CD14-positive monocyte (primary cell): ENCODE data around the gene KNDC1. TPM values are rescaled to one million over a fixed set of nuclear protein-coding genes. Genes with fewer than 3 reads are reported as not detected.

Experiments
- DNase-seq, 3 donors: peaks; one replicate each; pipeline ENCODE4 v3.0.0-alpha.2; 2011 to 2022
- H2AFZ ChIP-seq: 2 replicates; pipeline ENCODE4 v1.6.0; 2012; ENCODE audit warnings: mild to moderate bottlenecking, low read depth, low read length, inconsistent platforms; ENCODE audit not compliant: insufficient read depth, poor library complexity, severe bottlenecking
- H3K27ac ChIP-seq, 2 donors: 1 replicate in 1 of 2; 2 replicates in 1 of 2; pipeline ENCODE4 v1.5.1; 2012 to 2013; ENCODE audit warnings: low read length in 2 of 2, control low read depth in 1 of 2, inconsistent platforms in 1 of 2, low read depth in 1 of 2, mild to moderate bottlenecking in 1 of 2
- H3K27me3 ChIP-seq, 2 donors: one replicate each; pipeline versions ENCODE4 v1.6.0 to v1.6.1; 2011 to 2013; ENCODE audit warnings: low read length in 2 of 2; ENCODE audit not compliant: control insufficient read depth in 2 of 2, insufficient read depth in 2 of 2
- H3K36me3 ChIP-seq, 2 donors: replicated peaks in 1 of 2; 1 replicate in 1 of 2; 2 replicates in 1 of 2; pipeline versions ENCODE4 v1.5.1 to v1.6.1; 2012 to 2013; ENCODE audit warnings: low read length in 2 of 2, control low read depth in 1 of 2, inconsistent platforms in 1 of 2, mild to moderate bottlenecking in 1 of 2; ENCODE audit not compliant: insufficient read depth in 2 of 2, control insufficient read depth in 1 of 2
- H3K4me1 ChIP-seq, 2 donors: 1 replicate in 1 of 2; 2 replicates in 1 of 2; pipeline versions ENCODE4 v1.5.1 to v1.6.1; 2012 to 2013; ENCODE audit warnings: low read length in 2 of 2, control low read depth in 1 of 2, inconsistent platforms in 1 of 2, mild to moderate bottlenecking in 1 of 2, moderate library complexity in 1 of 2; ENCODE audit not compliant: insufficient read depth in 2 of 2, control insufficient read depth in 1 of 2
- H3K4me2 ChIP-seq: replicated peaks from 2 replicates; pipeline ENCODE3; 2012; ENCODE audit warnings: low read length, moderate library complexity, mild to moderate bottlenecking; ENCODE audit not compliant: poor library complexity, severe bottlenecking; ENCODE audit errors: extremely low read depth
- H3K4me3 ChIP-seq, 3 experiments: fragments of 200-600 bp in 1 of 3; sonication (generic) in 1 of 3; replicated peaks in 1 of 3; 1 replicate in 2 of 3; 2 replicates in 1 of 3; pipeline ENCODE4 v1.5.1; 2011 to 2013; ENCODE audit warnings: low read length in 3 of 3, mild to moderate bottlenecking in 3 of 3, control low read depth in 2 of 3, low read depth in 2 of 3, inconsistent platforms in 1 of 3, moderate library complexity in 1 of 3
- H3K79me2 ChIP-seq: 2 replicates; pipeline ENCODE4 v1.6.0; 2012; ENCODE audit warnings: mild to moderate bottlenecking, control low read depth, inconsistent platforms, low read length, moderate library complexity; ENCODE audit not compliant: insufficient read depth
- H3K9ac ChIP-seq: 2 replicates; pipeline ENCODE4 v1.6.0; 2017; ENCODE audit warnings: low read length, mild to moderate bottlenecking; ENCODE audit not compliant: insufficient read depth, poor library complexity, severe bottlenecking
- H3K9me3 ChIP-seq, 2 donors: replicated peaks in 1 of 2; 1 replicate in 1 of 2; 2 replicates in 1 of 2; pipeline versions ENCODE4 v1.5.1 to v1.6.1; 2012 to 2013; ENCODE audit warnings: low read length in 2 of 2, control low read depth in 1 of 2; ENCODE audit not compliant: control insufficient read depth in 1 of 2, insufficient read depth in 1 of 2
- H4K20me1 ChIP-seq: 2 replicates; pipeline ENCODE4 v1.6.0; 2012; ENCODE audit warnings: mild to moderate bottlenecking, low read length, control low read depth, moderate library complexity; ENCODE audit not compliant: insufficient read depth
- H3K27ac Mint-ChIP-seq, 7 donors: one replicate each; pipeline ENCODE4 v1.8.0; 2020; ENCODE audit warnings: mild to moderate bottlenecking in 7 of 7, mixed read lengths in 7 of 7, moderate library complexity in 6 of 7, inconsistent platforms in 2 of 7
- H3K27me3 Mint-ChIP-seq, 3 donors: one replicate each; pipeline ENCODE4 v1.8.0; 2021 to 2022; ENCODE audit warnings: low read depth in 3 of 3, mild to moderate bottlenecking in 3 of 3, mixed read lengths in 3 of 3, moderate library complexity in 3 of 3, inconsistent platforms in 1 of 3
- H3K36me3 Mint-ChIP-seq, 2 donors: one replicate each; pipeline ENCODE4 v1.8.0; 2020; ENCODE audit warnings: mixed read lengths in 2 of 2, inconsistent platforms in 1 of 2, mild to moderate bottlenecking in 1 of 2
- H3K4me1 Mint-ChIP-seq: one replicate; pipeline ENCODE4 v1.8.0; 2020; ENCODE audit warnings: mild to moderate bottlenecking, mixed read lengths
- H3K4me3 Mint-ChIP-seq, 2 donors: one replicate each; pipeline ENCODE4 v1.8.0; 2020; ENCODE audit warnings: mild to moderate bottlenecking in 2 of 2, mixed read lengths in 2 of 2, moderate library complexity in 1 of 2
- H3K9me3 Mint-ChIP-seq, 7 donors: one replicate each; pipeline ENCODE4 v1.8.0; 2020 to 2022; ENCODE audit warnings: mixed read lengths in 7 of 7, mild to moderate bottlenecking in 6 of 7, moderate library complexity in 6 of 7, inconsistent platforms in 2 of 7
- whole genome bisulfite sequencing: methylation state at CpG from one replicate; pipeline ENCODE4 v1.1.5; 2013; ENCODE audit warnings: missing lambda C conversion rate; ENCODE audit not compliant: insufficient coverage; 5-methylcytosine and 5-hydroxymethylcytosine counted together
- intact Hi-C, 2 donors: fragments of 100-400 bp; cut with micrococcal nuclease; formaldehyde crosslinking; loops; one replicate each; pipeline versions ENCODE4 v1.15.0 to v1.15.1; 2023
- polyA plus RNA-seq, 3 donors: library from polyadenylated mRNA; depleted of rRNA in 1 of 3; unstranded in 2 of 3; stranded (reverse) in 1 of 3; fragments of 300-500 nt in 2 of 3; fragments of >200 nt in 1 of 3; fragmentation: Illumina TruSeq in 2 of 3; gene quantifications; 1 replicate in 2 of 3; 2 replicates in 1 of 3; pipeline ENCODE4 v1.2.3, GENCODE V29; 2012 to 2021
- TF ChIP-seq, protein P1 (sequence below): fragments of 200-600 bp; IDR thresholded peaks from one replicate; pipeline ENCODE4 v1.8.0; 2022; ENCODE audit warnings: antibody characterized with exemption, mild to moderate bottlenecking

The KNDC1 gene
- polyA plus RNA-seq, 3 donors: 0.22 to 0.80 TPM; not detected in 1

GRCh38 chr10:133208466-133208865 lies 48.4 kb downstream of the KNDC1 start:
- Mint-ChIP-seq H3K27me3 (peaks cover 0 to 3% (median 2%) of the 10 kb centered on the region in 3 donors), H3K36me3 (no peaks in the 10 kb centered on the region), H3K4me3 (no peak overlapping the region), H3K27ac (no peak overlapping the region), H3K9me3 (no peaks in the 10 kb centered on the region), H3K4me1 (no peaks in the 10 kb centered on the region)
- Histone ChIP-seq H3K79me2 (no peaks in the 10 kb centered on the region), H3K9ac (no peak overlapping the region), H3K36me3 (no peaks in the 10 kb centered on the region), H3K4me3 (no peak overlapping the region), H3K9me3 (no peaks in the 10 kb centered on the region), H2AFZ (no peak overlapping the region), H4K20me1 (no peaks in the 10 kb centered on the region), H3K4me2 (no peak overlapping the region), H3K27me3 (no peaks in the 10 kb centered on the region), H3K4me1 (no peaks in the 10 kb centered on the region), H3K27ac (no peak overlapping the region)
- intact Hi-C loops: no loop called here
- 98% methylated on average over 13 of the region's 18 CpGs for WGBS
- TF ChIP-seq, protein P1, sequence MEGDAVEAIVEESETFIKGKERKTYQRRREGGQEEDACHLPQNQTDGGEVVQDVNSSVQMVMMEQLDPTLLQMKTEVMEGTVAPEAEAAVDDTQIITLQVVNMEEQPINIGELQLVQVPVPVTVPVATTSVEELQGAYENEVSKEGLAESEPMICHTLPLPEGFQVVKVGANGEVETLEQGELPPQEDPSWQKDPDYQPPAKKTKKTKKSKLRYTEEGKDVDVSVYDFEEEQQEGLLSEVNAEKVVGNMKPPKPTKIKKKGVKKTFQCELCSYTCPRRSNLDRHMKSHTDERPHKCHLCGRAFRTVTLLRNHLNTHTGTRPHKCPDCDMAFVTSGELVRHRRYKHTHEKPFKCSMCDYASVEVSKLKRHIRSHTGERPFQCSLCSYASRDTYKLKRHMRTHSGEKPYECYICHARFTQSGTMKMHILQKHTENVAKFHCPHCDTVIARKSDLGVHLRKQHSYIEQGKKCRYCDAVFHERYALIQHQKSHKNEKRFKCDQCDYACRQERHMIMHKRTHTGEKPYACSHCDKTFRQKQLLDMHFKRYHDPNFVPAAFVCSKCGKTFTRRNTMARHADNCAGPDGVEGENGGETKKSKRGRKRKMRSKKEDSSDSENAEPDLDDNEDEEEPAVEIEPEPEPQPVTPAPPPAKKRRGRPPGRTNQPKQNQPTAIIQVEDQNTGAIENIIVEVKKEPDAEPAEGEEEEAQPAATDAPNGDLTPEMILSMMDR: no peak
- DNase-seq: no peak

GRCh38 chr10:133209117-133209516 lies 49.1 kb downstream of the KNDC1 start:
- H3K36me3 ChIP-seq: no peaks in the 10 kb centered on the region
- no peaks in the 10 kb centered on the region for H3K9me3 Mint-ChIP-seq
- WGBS: 98% methylated on average over 14 of the region's 14 CpGs
- H4K20me1 ChIP-seq: no peaks in the 10 kb centered on the region
- no peaks in the 10 kb centered on the region for H3K9me3 ChIP-seq
- no peaks in the 10 kb centered on the region for H3K79me2 ChIP-seq
- no peaks in the 10 kb centered on the region for H3K4me1 Mint-ChIP-seq
- H3K27me3 Mint-ChIP-seq: peaks cover 0 to 3% (median 2%) of the 10 kb centered on the region in 3 donors
- no peak for DNase-seq
- no peaks in the 10 kb centered on the region for H3K4me1 ChIP-seq
- no peak overlapping the region for H3K4me2 ChIP-seq
- no peak overlapping the region for H3K4me3 ChIP-seq
- TF ChIP-seq, protein P1: no peak
- H3K27me3 ChIP-seq: no peaks in the 10 kb centered on the region
- no peak overlapping the region for H3K4me3 Mint-ChIP-seq
- no peak overlapping the region for H3K27ac ChIP-seq
- H3K9ac ChIP-seq: no peak overlapping the region
- no peaks in the 10 kb centered on the region for H3K36me3 Mint-ChIP-seq
- intact Hi-C loops: no loop called here
- H3K27ac Mint-ChIP-seq: no peak overlapping the region
- no peak overlapping the region for H2AFZ ChIP-seq
